NT2/D1 (cell line): Measurements from ENCODE around the gene STXBP2.

ENCODE experiments used
- DNase-seq: peaks from one replicate; pipeline ENCODE4 v3.0.0-alpha.2; 2011; ENCODE audit warnings: low read depth, low spot score
- H3K27me3 ChIP-seq: 2 replicates; pipeline ENCODE4 v1.6.0; 2011; ENCODE audit warnings: mild to moderate bottlenecking; ENCODE audit not compliant: insufficient read length, insufficient read depth
- H3K36me3 ChIP-seq: 2 replicates; pipeline ENCODE4 v1.6.1; 2011; ENCODE audit warnings: mild to moderate bottlenecking, low read length, mixed read lengths; ENCODE audit not compliant: insufficient read depth, insufficient read length
- H3K4me1 ChIP-seq: 2 replicates; pipeline ENCODE4 v1.5.1; 2011; ENCODE audit not compliant: insufficient read depth, insufficient read length
- H3K4me3 ChIP-seq: 2 replicates; pipeline ENCODE4 v1.5.1; 2011; ENCODE audit warnings: low read depth; ENCODE audit not compliant: insufficient read length
- H3K9ac ChIP-seq: 2 replicates; pipeline ENCODE4 v1.6.0; 2011; ENCODE audit warnings: low read depth; ENCODE audit not compliant: insufficient read length
- H3K9me3 ChIP-seq: 2 replicates; pipeline ENCODE4 v1.5.1; 2011; ENCODE audit warnings: mild to moderate bottlenecking, low read length; ENCODE audit not compliant: insufficient read depth
- SUZ12 ChIP-seq: IDR thresholded peaks from 2 replicates; pipeline ENCODE4 v1.6.1; 2011; ENCODE audit not compliant: insufficient read length, insufficient read depth; ENCODE audit errors: extremely low read depth
- YY1 ChIP-seq: IDR thresholded peaks from 2 replicates; pipeline ENCODE4 v1.6.1; 2011; ENCODE audit not compliant: insufficient read length, insufficient read depth
- ZNF274 ChIP-seq: IDR thresholded peaks from 2 replicates; pipeline ENCODE4 v1.6.1; 2011; ENCODE audit warnings: mild to moderate bottlenecking, low read depth, low read length

Gene STXBP2

DNA sequence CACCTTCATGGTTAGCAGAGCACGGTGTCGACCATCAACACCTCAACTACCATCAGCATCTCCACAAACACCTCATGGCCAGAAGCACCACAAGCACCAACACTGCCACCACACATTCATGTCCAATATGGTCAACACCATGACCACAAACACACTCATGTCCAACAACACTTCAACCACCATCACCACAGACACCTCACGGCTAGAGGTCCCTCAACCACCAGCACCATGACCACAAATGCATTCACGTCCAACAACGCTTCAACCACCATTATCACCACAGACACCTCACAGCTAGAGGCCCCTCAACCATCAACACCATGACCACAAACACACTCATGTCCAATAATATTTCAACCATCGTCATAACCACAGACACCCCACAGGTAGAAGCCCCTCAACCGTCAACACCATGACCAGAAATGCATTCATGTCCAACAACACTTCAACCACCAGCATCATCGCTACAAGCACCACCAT, 53.9 kb downstream of the STXBP2 start:
- peaks cover 5% of the 10 kb centered on the region for H3K27me3 ChIP-seq
- peaks cover 5% of the 10 kb centered on the region for H3K36me3 ChIP-seq
- H3K9me3 ChIP-seq, result no peaks in the 10 kb centered on the region
- no peak for DNase-seq
- no peak for TF ChIP-seq YY1
- TF ChIP-seq SUZ12, result no peak
- TF ChIP-seq ZNF274, result no peak
- peaks cover 7% of the 10 kb centered on the region for H3K4me1 ChIP-seq
- no peak overlapping the region for H3K4me3 ChIP-seq
- no peak overlapping the region for H3K9ac ChIP-seq

- H3K27me3 ChIP-seq, result peaks cover 5% of the 10 kb centered on the region
- H3K36me3 ChIP-seq, result peaks cover 5% of the 10 kb centered on the region
- H3K9me3 ChIP-seq, result no peaks in the 10 kb centered on the region
- TF ChIP-seq YY1 (no peak), SUZ12 (no peak), ZNF274 (no peak)
- H3K9ac ChIP-seq, result no peak overlapping the region
- H3K4me3 ChIP-seq, result no peak overlapping the region
- DNase-seq, result no peak
- H3K4me1 ChIP-seq, result peaks cover 3% of the 10 kb centered on the region
These were observed 54.6 kb downstream of the STXBP2 start for GRCh38 chr19:7691497-7691896.

- H3K27me3 ChIP-seq, result peaks cover 5% of the 10 kb centered on the region
- H3K9ac ChIP-seq, result no peak overlapping the region
- peaks cover 6% of the 10 kb centered on the region for H3K4me1 ChIP-seq
- no peak for DNase-seq
- H3K4me3 ChIP-seq, result no peak overlapping the region
- H3K36me3 ChIP-seq, result no peaks in the 10 kb centered on the region
- TF ChIP-seq YY1 (no peak), ZNF274 (no peak), SUZ12 (no peak)
- H3K9me3 ChIP-seq, result no peaks in the 10 kb centered on the region
These were observed 55.6 kb downstream of the STXBP2 start for GRCh38 chr19:7692417-7693088.

DNA sequence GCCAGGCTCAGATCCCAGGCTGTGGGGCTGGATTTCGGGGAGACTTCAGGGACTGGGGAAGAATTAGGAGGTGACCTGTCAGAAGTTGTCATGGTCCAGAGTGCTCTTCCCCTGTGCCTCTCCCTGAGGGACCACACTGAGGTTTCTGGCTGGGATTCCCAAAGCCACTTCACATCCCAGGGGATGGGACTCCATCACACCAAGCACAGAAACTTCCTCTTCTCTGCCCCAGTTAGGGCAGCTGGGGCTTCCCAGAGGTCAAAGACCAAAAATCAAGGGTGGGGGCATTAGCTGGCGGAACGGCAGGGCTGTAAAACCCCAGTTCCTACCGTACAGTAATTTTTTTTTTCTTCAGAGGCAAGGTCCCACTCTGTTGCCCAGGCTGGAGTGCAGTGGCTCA, 57.6 kb downstream of the STXBP2 start:
- peaks cover 21% of the 10 kb centered on the region for H3K4me1 ChIP-seq
- no peak overlapping the region for H3K4me3 ChIP-seq
- peaks cover 18% of the 10 kb centered on the region for H3K27me3 ChIP-seq
- TF ChIP-seq ZNF274 (no peak), YY1 (no peak), SUZ12 (no peak)
- no peaks in the 10 kb centered on the region for H3K36me3 ChIP-seq
- no peaks in the 10 kb centered on the region for H3K9me3 ChIP-seq
- no peak for DNase-seq
- H3K9ac ChIP-seq, result no peak overlapping the region
